Thyroid gland (tissue), 4 donors: Measurements from ENCODE around the gene SUGCT.

Experiments
- POLR2A ChIP-seq, 2 donors: fragments of 450-650 bp; IDR thresholded peaks; one replicate each; pipeline ENCODE4 v1.6.1; 2017; ENCODE audit warnings: antibody characterized with exemption in 2 of 2, mild to moderate bottlenecking in 2 of 2, moderate library complexity in 1 of 2
- TF ChIP-seq, protein P1 (sequence below), 6 experiments: fragments of 200-600 bp in 3 of 6; fragments of 450-650 bp in 3 of 6; sonication (generic) in 3 of 6; IDR thresholded peaks; one replicate each; pipeline ENCODE4 v1.5.1; 2016 to 2019; ENCODE audit warnings: antibody characterized with exemption in 6 of 6, mild to moderate bottlenecking in 2 of 6, inconsistent platforms in 1 of 6, moderate library complexity in 1 of 6

DNA sequence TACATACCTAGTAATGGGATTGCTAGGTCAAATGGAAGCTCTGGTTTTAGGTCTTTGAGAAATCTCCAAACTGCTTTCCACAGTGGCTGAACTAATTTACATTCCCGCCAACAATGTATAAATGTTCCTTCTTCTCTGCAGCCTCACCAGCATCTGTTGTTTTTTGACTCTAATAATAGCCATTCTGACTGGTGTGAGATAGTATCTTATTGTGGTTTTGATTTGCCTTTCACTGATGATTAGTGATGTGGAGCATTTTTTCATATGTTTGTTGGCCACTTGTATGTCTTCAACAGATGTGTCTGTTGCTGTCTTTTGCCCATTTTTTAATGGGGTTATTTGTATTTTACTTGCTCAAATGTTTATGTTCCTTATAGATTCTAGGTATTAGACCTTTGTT is 675.5 kb downstream of the SUGCT start:
- TF ChIP-seq, protein P1, sequence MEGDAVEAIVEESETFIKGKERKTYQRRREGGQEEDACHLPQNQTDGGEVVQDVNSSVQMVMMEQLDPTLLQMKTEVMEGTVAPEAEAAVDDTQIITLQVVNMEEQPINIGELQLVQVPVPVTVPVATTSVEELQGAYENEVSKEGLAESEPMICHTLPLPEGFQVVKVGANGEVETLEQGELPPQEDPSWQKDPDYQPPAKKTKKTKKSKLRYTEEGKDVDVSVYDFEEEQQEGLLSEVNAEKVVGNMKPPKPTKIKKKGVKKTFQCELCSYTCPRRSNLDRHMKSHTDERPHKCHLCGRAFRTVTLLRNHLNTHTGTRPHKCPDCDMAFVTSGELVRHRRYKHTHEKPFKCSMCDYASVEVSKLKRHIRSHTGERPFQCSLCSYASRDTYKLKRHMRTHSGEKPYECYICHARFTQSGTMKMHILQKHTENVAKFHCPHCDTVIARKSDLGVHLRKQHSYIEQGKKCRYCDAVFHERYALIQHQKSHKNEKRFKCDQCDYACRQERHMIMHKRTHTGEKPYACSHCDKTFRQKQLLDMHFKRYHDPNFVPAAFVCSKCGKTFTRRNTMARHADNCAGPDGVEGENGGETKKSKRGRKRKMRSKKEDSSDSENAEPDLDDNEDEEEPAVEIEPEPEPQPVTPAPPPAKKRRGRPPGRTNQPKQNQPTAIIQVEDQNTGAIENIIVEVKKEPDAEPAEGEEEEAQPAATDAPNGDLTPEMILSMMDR (IDR thresholded peaks at IDR 0.05) = no peak
- no peak for TF ChIP-seq POLR2A (IDR thresholded peaks at IDR 0.05)
